Ovary (tissue), 9 donors: ENCODE measurements around the gene IQSEC1. TPM values are rescaled to one million over a fixed set of nuclear protein-coding genes. Genes with fewer than 3 reads are reported as not detected.

Experiments used
- DNase-seq, 5 donors: peaks; one replicate each; pipeline ENCODE4 v3.0.0-alpha.2; 2019 to 2020
- H3K27ac ChIP-seq, 2 donors: fragments of 200-600 bp; one replicate each; pipeline versions ENCODE4 v1.5.1 to v1.8.0; 2019 to 2022
- H3K27me3 ChIP-seq: fragments of 200-600 bp; one replicate; pipeline ENCODE4 v1.8.0; 2022
- H3K36me3 ChIP-seq: fragments of 200-600 bp; sonication (generic); one replicate; pipeline ENCODE4 v1.5.1; 2019
- H3K4me1 ChIP-seq: one replicate; pipeline ENCODE4 v1.8.1; 2013; ENCODE audit warnings: mild to moderate bottlenecking, moderate library complexity; ENCODE audit not compliant: insufficient read depth
- H3K4me3 ChIP-seq: fragments of 200-600 bp; sonication (generic); one replicate; pipeline ENCODE4 v1.5.1; 2017
- H3K9me3 ChIP-seq, 2 donors: fragments of 200-600 bp in 1 of 2; sonication (generic) in 1 of 2; one replicate each; pipeline versions ENCODE4 v1.5.1 to v1.8.1; 2013 to 2019; ENCODE audit warnings: mild to moderate bottlenecking in 1 of 2, moderate library complexity in 1 of 2
- CTCF ChIP-seq, 3 donors: fragments of 450-650 bp in 2 of 3; fragments of 200-600 bp in 1 of 3; IDR thresholded peaks; one replicate each; pipeline versions ENCODE4 v1.5.1 to v1.8.0; 2016 to 2022; ENCODE audit warnings: antibody characterized with exemption in 3 of 3, mild to moderate bottlenecking in 1 of 3
- EP300 ChIP-seq: sonication (generic); formaldehyde crosslinking; IDR thresholded peaks from one replicate; pipeline ENCODE4 v1.6.1; 2017; ENCODE audit warnings: antibody characterized with exemption
- POLR2A ChIP-seq: fragments of 450-650 bp; IDR thresholded peaks from one replicate; pipeline ENCODE4 v1.6.1; 2017; ENCODE audit warnings: antibody characterized with exemption, mild to moderate bottlenecking, moderate library complexity
- WGBS, 3 donors: extraction: QIAGEN DNeasy Blood & Tissue Kit in 1 of 3; methylation state at CpG; one replicate each; pipeline versions ENCODE4 v1.1.5 to v1.1.7; 2013 to 2017; 5-methylcytosine and 5-hydroxymethylcytosine counted together
- intact Hi-C, 4 donors: fragments of 100-400 bp; cut with DNase I; formaldehyde crosslinking; loops; one replicate each; pipeline versions ENCODE4 v1.11.0 to v1.15.1; 2022 to 2023
- polyA plus RNA-seq, 2 donors: library from polyadenylated mRNA; stranded (reverse); fragments of 200-250 nt in 1 of 2; fragments of 350-450 nt in 1 of 2; fragmentation: Illumina TruSeq in 1 of 2; extraction: RNeasy Lipid Tissue Mini Kit (QIAGEN cat#74804) in 1 of 2; gene quantifications; one replicate each; pipeline ENCODE4 v1.2.3, GENCODE V29; 2013 to 2014
- total RNA-seq, 7 donors: library from RNA; depleted of rRNA in 2 of 7; stranded (reverse); fragments of >200 nt in 2 of 7; fragmentation: NEBNext Ultra II Directional in 3 of 7; extraction: Animal tissue kit (Norgen Biotek cat#: 25700) in 3 of 7; gene quantifications; one replicate each; pipeline versions ENCODE4 v1.1.0 to v1.2.4, GENCODE V29; 2016 to 2023
- donor health status: DM: no; HTN: no; CAD: no; lungs with moderate emphysema.
- donor health status: DM: no; HTN: no; CAD: no.
- donor health status: Bipolar disorder and iron deficiency.
- donor health status: DM: yes; HTN: yes; CAD: no.
- donor health status: DM: no; HTN: no; CAD: no.
- donor health status: DM: yes; HTN: yes; CAD: no.

Gene IQSEC1
- total and polyA plus RNA-seq, 9 donors: 20.9 to 55.4 (median 45.1) TPM

- H3K9me3 ChIP-seq: no peaks in the 10 kb centered on the region
- no peaks in the 10 kb centered on the region for H3K36me3 ChIP-seq
- 6 to 11% (median 7%) methylated on average over 38 of the region's 38 CpGs for WGBS, 3 donors
- TF ChIP-seq CTCF (IDR thresholded peaks at IDR 0.05): no peak
- intact Hi-C loops: no loop called here
- no peak for DNase-seq
- H3K27ac ChIP-seq: no peak overlapping the region
- H3K4me1 ChIP-seq: no peaks in the 10 kb centered on the region
- H3K4me3 ChIP-seq: no peak overlapping the region
- H3K27me3 ChIP-seq: no peaks in the 10 kb centered on the region
Measured at GRCh38 chr3:13072600-13073325, 466 bp downstream of the IQSEC1 start.

GRCh38 chr3:13072239-13072599 is 1.0 kb downstream of the IQSEC1 start:
- no peak for TF ChIP-seq POLR2A
- no peak for TF ChIP-seq EP300
- TF ChIP-seq CTCF (IDR thresholded peaks at IDR 0.05): no peak
- no peaks in the 10 kb centered on the region for H3K36me3 ChIP-seq
- no peaks in the 10 kb centered on the region for H3K27me3 ChIP-seq
- H3K9me3 ChIP-seq: no peaks in the 10 kb centered on the region
- no peaks in the 10 kb centered on the region for H3K4me1 ChIP-seq
- no peak for DNase-seq
- intact Hi-C loops: no loop called here
- WGBS, 3 donors: 58 to 75% (median 70%) methylated on average over 13 to 14 of the region's 14 CpGs
- H3K27ac ChIP-seq: no peak overlapping the region
- H3K4me3 ChIP-seq: no peak overlapping the region

GRCh38 chr3:13071695-13072094 is 1.5 kb downstream of the IQSEC1 start:
- no peaks in the 10 kb centered on the region for H3K4me1 ChIP-seq
- DNase-seq: no peak
- no peak overlapping the region for H3K4me3 ChIP-seq
- no peak overlapping the region for H3K27ac ChIP-seq
- TF ChIP-seq CTCF (IDR thresholded peaks at IDR 0.05): no peak
- no peaks in the 10 kb centered on the region for H3K36me3 ChIP-seq
- H3K27me3 ChIP-seq: no peaks in the 10 kb centered on the region
- 84 to 88% (median 85%) methylated on average over 13 of the region's 13 CpGs for WGBS, 3 donors
- no peaks in the 10 kb centered on the region for H3K9me3 ChIP-seq
- intact Hi-C loops: no loop called here

GRCh38 chr3:13070391-13071070 is 2.7 kb downstream of the IQSEC1 start:
- no peak for TF ChIP-seq POLR2A
- TF ChIP-seq EP300: no peak
- TF ChIP-seq CTCF (IDR thresholded peaks at IDR 0.05): no peak
- H3K36me3 ChIP-seq: no peaks in the 10 kb centered on the region
- H3K4me3 ChIP-seq: no peak overlapping the region
- H3K9me3 ChIP-seq: no peaks in the 10 kb centered on the region
- 77 to 88% (median 87%) methylated on average over 10 to 11 of the region's 11 CpGs for WGBS, 3 donors
- H3K27ac ChIP-seq: no peak overlapping the region
- intact Hi-C loops: no loop called here
- H3K27me3 ChIP-seq: no peaks in the 10 kb centered on the region
- DNase-seq: no peak
- H3K4me1 ChIP-seq: no peaks in the 10 kb centered on the region
